ENCODE data around the gene PHF1.

- TF ChIP-seq POLR2A (IDR thresholded peaks at IDR 0.05) (no peak), CTCF (IDR thresholded peaks at IDR 0.05) (no peak), POLR2AphosphoS5 (IDR thresholded peaks at IDR 0.05) (no peak)
Observed at GRCh38 chr6:33434961-33435360, 24.1 kb downstream of the PHF1 start.
